ENCODE results near the gene TEAD3.

- TF ChIP-seq GABPA (IDR thresholded peaks at IDR 0.05; ENCODE audit: low read depth) (no peak), POLR2A (IDR thresholded peaks at IDR 0.05; ENCODE audit: low read depth, low read length) (no peak), POLR2AphosphoS2 (IDR thresholded peaks at IDR 0.05; ENCODE audit: low read depth, low read length) (no peak), TCF7 (IDR thresholded peaks at IDR 0.05; ENCODE audit: borderline replicate concordance) (no peak), POLR2AphosphoS5 (IDR thresholded peaks at IDR 0.05; ENCODE audit: low read length) (no peak), CBX3 (IDR thresholded peaks at IDR 0.05; ENCODE audit: borderline replicate concordance, low read depth) (no peak), SMC3 (IDR thresholded peaks at IDR 0.05; ENCODE audit: borderline replicate concordance, low read length) (no peak), EZH2 (IDR thresholded peaks at IDR 0.05; ENCODE audit: borderline replicate concordance, control insufficient read depth, low read depth, low read length) (no peak), TCF12 (IDR thresholded peaks at IDR 0.05; ENCODE audit: low read depth, low read length) (no peak), CREM (IDR thresholded peaks at IDR 0.05; ENCODE audit: low read depth) (no peak)
- TF ChIP-seq, protein P1, sequence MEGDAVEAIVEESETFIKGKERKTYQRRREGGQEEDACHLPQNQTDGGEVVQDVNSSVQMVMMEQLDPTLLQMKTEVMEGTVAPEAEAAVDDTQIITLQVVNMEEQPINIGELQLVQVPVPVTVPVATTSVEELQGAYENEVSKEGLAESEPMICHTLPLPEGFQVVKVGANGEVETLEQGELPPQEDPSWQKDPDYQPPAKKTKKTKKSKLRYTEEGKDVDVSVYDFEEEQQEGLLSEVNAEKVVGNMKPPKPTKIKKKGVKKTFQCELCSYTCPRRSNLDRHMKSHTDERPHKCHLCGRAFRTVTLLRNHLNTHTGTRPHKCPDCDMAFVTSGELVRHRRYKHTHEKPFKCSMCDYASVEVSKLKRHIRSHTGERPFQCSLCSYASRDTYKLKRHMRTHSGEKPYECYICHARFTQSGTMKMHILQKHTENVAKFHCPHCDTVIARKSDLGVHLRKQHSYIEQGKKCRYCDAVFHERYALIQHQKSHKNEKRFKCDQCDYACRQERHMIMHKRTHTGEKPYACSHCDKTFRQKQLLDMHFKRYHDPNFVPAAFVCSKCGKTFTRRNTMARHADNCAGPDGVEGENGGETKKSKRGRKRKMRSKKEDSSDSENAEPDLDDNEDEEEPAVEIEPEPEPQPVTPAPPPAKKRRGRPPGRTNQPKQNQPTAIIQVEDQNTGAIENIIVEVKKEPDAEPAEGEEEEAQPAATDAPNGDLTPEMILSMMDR (IDR thresholded peaks at IDR 0.05 in 2 of 3, conservative IDR thresholded peaks at IDR 0.05 in 1 of 3; ENCODE audit: control insufficient read depth in 2 of 3, extremely low read depth in 1 of 3, insufficient read depth in 1 of 3, low read depth in 3 of 3, low read length in 3 of 3), result no peak
These were observed 18.6 kb downstream of the TEAD3 start for GRCh38 chr6:35478259-35478658.

Measured in GM12878 (cell line).